AG04450 (cell line): ENCODE results near the gene SLC37A1. TPM values are rescaled to one million over a fixed set of nuclear protein-coding genes. Genes with fewer than 3 reads are reported as not detected.

ENCODE experiments used
- CTCF ChIA-PET: fragments of 300-600, 350-600 bp; formaldehyde crosslinking; extraction: SDS; loops from one replicate; lab custom pipeline; 2022; ENCODE audit warnings: antibody characterized with exemption, inconsistent platforms; lab: Charles Lee
- POLR2A ChIA-PET: fragments of 350-600 bp; formaldehyde crosslinking; extraction: SDS; loops from one replicate; lab custom pipeline; 2021; ENCODE audit warnings: antibody characterized with exemption, inconsistent platforms; lab: Yijun Ruan, JAX
- DNase-seq: peaks from one replicate; pipeline ENCODE4 v3.0.0-alpha.2; 2011; ENCODE audit warnings: low read depth, low spot score
- H3K27ac ChIP-seq: one replicate; pipeline ENCODE4 v1.5.1; 2012; ENCODE audit warnings: low read depth, low read length, control low read depth
- H3K27me3 ChIP-seq: one replicate; pipeline ENCODE4 v1.6.0; 2012; ENCODE audit warnings: low read length; ENCODE audit not compliant: control insufficient read depth, insufficient read depth
- H3K4me3 ChIP-seq: 2 replicates; pipeline ENCODE4 v1.5.1; 2011; ENCODE audit warnings: mild to moderate bottlenecking, low read depth, low read length, control low read depth
- H3K9me3 ChIP-seq: 2 replicates; pipeline ENCODE4 v1.5.1; 2012; ENCODE audit warnings: low read length; ENCODE audit not compliant: control insufficient read depth, insufficient read depth
- CTCF ChIP-seq: IDR thresholded peaks from 2 replicates; pipeline ENCODE4 v1.5.1; 2011; ENCODE audit warnings: low read depth, low read length, control low read depth, inconsistent platforms
- polyA plus RNA-seq: library from polyadenylated mRNA; depleted of rRNA; stranded (reverse); fragments of >200 nt; gene quantifications from 2 replicates; pipeline ENCODE4 v1.2.3, GENCODE V29; 2011

Gene SLC37A1
- polyA plus RNA-seq, 1 experiment, result 0.05 TPM

- Histone ChIP-seq H3K27me3 (no peaks in the 10 kb centered on the region), H3K4me3 (no peak overlapping the region), H3K27ac (no peak overlapping the region), H3K9me3 (peaks cover 13% of the 10 kb centered on the region; the same call in 1 of the 2 replicates)
- no peak for DNase-seq
- ChIA-PET CTCF (no interaction called here), POLR2A (no interaction called here)
- TF ChIP-seq CTCF, result no peak
Observed at GRCh38 chr21:42616941-42617340, 103.3 kb downstream of the SLC37A1 start.

- no peak for TF ChIP-seq CTCF
- H3K27me3 ChIP-seq, result no peaks in the 10 kb centered on the region
- no peak overlapping the region for H3K4me3 ChIP-seq
- ChIA-PET POLR2A (no interaction called here), CTCF (no interaction called here)
- H3K9me3 ChIP-seq, result peaks cover 13% of the 10 kb centered on the region; the same call in 1 of the 2 replicates
- H3K27ac ChIP-seq, result no peak overlapping the region
- no peak for DNase-seq
Observed at GRCh38 chr21:42617486-42617885, 103.8 kb downstream of the SLC37A1 start.

GRCh38 chr21:42618707-42619102 lies 105.1 kb downstream of the SLC37A1 start:
- Histone ChIP-seq H3K9me3 (peaks cover 13% of the 10 kb centered on the region; the same call in 1 of the 2 replicates), H3K27me3 (no peaks in the 10 kb centered on the region), H3K4me3 (no peak overlapping the region), H3K27ac (no peak overlapping the region)
- POLR2A ChIA-PET, result no interaction called here
- CTCF ChIA-PET, result no interaction called here
- TF ChIP-seq CTCF, result no peak
- DNase-seq, result no peak

DNA sequence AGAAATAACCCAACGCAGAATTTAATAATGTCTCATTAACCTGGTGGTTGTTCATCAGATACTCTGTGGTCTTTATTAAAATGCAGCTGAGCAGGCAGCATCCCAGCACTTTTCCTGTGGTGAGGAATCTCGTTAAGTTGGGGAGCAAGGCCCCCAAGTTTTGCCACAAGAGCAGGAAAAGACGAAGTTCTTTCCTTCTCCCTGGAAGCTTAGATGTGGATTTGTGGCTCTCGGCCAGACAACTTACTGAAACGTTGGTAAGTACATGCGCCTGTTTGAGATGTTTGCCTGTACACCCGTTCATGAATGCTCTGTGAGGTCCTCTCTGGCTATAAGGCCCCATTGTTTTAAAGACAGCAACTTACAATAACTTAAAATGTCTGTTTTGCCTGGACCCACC lies 105.5 kb downstream of the SLC37A1 start:
- Histone ChIP-seq H3K9me3 (peaks cover 13% of the 10 kb centered on the region; the same call in 1 of the 2 replicates), H3K4me3 (no peak overlapping the region), H3K27ac (no peak overlapping the region), H3K27me3 (no peaks in the 10 kb centered on the region)
- DNase-seq, result no peak
- CTCF ChIA-PET, result no interaction called here
- no peak for TF ChIP-seq CTCF
- POLR2A ChIA-PET, result no interaction called here

- H3K4me3 ChIP-seq, result no peak overlapping the region
- CTCF ChIA-PET, result no interaction called here
- H3K27ac ChIP-seq, result no peak overlapping the region
- no peaks in the 10 kb centered on the region for H3K27me3 ChIP-seq
- DNase-seq, result no peak
- POLR2A ChIA-PET, result no interaction called here
- TF ChIP-seq CTCF, result no peak
- H3K9me3 ChIP-seq, result peaks cover 13% of the 10 kb centered on the region; the same call in 1 of the 2 replicates
Observed at GRCh38 chr21:42619841-42620240, 106.2 kb downstream of the SLC37A1 start.
